Kidney epithelial cell (primary cell): ENCODE results near the gene MED20. TPM values are rescaled to one million over a fixed set of nuclear protein-coding genes. Genes with fewer than 3 reads are reported as not detected.

Experiments
- DNase-seq: peaks from one replicate; pipeline ENCODE4 v3.0.0-alpha.2; 2010; ENCODE audit warnings: low read depth
- H3K27me3 ChIP-seq: 2 replicates; pipeline ENCODE4 v1.6.0; 2011; ENCODE audit warnings: low read length; ENCODE audit not compliant: control insufficient read depth, insufficient read depth
- H3K36me3 ChIP-seq: 2 replicates; pipeline ENCODE4 v1.5.1; 2011; ENCODE audit warnings: low read length; ENCODE audit not compliant: control insufficient read depth, insufficient read depth
- H3K4me3 ChIP-seq: 2 replicates; pipeline ENCODE4 v1.5.1; 2011; ENCODE audit warnings: low read depth, mild to moderate bottlenecking, control low read depth, low read length
- total RNA-seq: library from RNA; depleted of rRNA; stranded (reverse); fragments of >200 nt; gene quantifications from 2 replicates; pipeline ENCODE4 v1.2.3, GENCODE V29; 2015
- TF ChIP-seq, protein P1 (sequence below): IDR thresholded peaks from 2 replicates; pipeline ENCODE4 v1.5.1; 2011; ENCODE audit warnings: mild to moderate bottlenecking, moderate library complexity, low read length, control low read depth, inconsistent platforms; ENCODE audit not compliant: insufficient read depth, poor library complexity, severe bottlenecking

The MED20 gene
- total RNA-seq, 1 donor from 2014 or later = 21.5 TPM

DNA sequence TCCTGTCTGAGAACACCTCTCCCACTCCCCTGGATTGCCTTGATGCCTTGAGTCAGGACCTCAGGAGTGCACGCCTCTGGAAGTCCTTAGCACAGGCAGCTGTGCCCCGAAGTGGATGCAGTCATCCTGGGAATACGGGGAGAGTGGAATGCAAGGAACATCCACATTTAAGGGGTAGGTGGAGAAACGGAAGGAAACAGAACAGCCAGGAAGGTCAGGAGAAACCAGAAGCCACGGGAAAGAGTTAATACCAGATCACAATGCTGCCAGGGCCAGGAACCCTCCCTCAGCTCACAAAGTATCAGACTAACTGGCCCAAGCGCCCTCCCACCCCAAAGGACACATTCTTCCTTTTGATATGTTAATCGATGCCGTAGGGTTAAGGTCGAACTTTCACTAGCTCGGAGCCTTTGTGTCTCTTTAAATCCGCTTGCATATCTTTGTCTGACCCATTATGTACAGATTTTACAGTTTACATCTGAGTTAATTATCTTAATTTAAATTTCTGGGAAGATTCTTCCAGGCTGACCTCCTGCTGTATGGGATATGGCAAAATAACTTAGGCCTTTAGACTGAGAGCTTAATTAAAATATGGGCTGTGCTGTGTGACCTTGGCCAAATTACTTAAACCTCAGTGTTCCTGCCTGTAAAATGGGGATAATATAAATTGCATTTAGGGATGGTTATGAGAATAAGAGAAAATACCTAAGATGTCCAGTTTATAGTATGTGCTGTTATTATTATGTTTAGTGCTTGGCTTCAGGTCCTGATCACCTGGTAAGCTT is 44.7 kb upstream of the MED20 start:
- TF ChIP-seq, protein P1, sequence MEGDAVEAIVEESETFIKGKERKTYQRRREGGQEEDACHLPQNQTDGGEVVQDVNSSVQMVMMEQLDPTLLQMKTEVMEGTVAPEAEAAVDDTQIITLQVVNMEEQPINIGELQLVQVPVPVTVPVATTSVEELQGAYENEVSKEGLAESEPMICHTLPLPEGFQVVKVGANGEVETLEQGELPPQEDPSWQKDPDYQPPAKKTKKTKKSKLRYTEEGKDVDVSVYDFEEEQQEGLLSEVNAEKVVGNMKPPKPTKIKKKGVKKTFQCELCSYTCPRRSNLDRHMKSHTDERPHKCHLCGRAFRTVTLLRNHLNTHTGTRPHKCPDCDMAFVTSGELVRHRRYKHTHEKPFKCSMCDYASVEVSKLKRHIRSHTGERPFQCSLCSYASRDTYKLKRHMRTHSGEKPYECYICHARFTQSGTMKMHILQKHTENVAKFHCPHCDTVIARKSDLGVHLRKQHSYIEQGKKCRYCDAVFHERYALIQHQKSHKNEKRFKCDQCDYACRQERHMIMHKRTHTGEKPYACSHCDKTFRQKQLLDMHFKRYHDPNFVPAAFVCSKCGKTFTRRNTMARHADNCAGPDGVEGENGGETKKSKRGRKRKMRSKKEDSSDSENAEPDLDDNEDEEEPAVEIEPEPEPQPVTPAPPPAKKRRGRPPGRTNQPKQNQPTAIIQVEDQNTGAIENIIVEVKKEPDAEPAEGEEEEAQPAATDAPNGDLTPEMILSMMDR = no peak
- H3K27me3 ChIP-seq = no peaks in the 10 kb centered on the region
- H3K36me3 ChIP-seq = no peaks in the 10 kb centered on the region
- no peak for DNase-seq
- no peak overlapping the region for H3K4me3 ChIP-seq

DNA sequence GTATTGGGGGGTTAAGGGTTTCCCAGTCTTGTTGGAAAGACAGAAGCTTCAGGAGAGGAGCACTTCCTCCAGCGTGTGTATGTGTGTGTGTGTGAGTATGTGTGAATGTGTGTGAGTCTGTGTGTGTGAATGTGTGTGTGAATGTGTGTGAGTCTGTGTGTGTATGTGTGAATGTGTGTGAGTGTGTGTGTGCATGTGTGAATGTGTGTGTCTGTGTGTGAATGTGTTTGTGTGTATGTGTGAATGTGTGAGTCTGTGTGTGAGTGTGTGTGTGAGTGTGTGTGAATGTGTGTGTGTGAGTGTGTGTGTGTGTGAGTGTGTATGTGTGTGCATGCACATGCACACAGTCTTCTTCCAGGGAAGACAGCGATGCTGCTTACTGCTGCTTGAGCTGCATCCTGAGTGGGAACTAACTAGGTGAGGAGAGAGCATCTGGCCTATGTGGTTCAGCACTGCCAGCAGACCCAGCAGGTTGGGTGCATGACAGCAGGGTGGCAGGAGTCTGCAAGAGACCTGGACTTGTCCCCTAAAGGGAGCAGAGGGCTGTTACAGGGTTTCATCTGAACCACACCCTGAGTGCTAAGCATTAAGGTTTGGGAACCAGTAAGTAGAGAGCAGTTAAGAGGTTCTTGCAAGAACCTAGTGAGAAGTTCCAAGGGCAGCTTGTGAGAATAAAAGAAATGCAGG is 43.4 kb upstream of the MED20 start:
- Histone ChIP-seq H3K4me3 (no peak overlapping the region), H3K36me3 (no peaks in the 10 kb centered on the region), H3K27me3 (no peaks in the 10 kb centered on the region)
- no peak for DNase-seq
- TF ChIP-seq, protein P1 = no peak

DNA sequence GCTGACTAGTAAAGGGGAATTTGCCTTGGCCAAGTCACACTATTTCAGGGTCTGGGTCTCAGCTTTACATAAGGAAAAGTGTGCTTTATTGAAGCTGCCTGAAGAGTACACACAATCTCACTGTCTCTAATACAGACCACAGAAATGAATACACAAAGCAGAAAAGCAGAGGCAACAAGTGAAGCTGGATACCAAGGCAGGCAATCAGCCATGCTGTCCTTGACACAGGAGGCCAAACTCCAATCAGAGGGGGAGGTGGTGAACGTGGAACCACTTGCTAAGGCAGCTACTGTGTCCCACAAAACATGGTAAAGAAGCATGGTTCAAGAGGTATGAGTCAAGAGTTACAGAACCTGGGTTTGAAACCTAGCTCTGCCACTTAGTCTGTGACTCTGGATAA is 42.4 kb upstream of the MED20 start:
- Histone ChIP-seq H3K36me3 (no peaks in the 10 kb centered on the region), H3K27me3 (no peaks in the 10 kb centered on the region), H3K4me3 (no peak overlapping the region)
- TF ChIP-seq, protein P1 = no peak
- DNase-seq = no peak

DNA sequence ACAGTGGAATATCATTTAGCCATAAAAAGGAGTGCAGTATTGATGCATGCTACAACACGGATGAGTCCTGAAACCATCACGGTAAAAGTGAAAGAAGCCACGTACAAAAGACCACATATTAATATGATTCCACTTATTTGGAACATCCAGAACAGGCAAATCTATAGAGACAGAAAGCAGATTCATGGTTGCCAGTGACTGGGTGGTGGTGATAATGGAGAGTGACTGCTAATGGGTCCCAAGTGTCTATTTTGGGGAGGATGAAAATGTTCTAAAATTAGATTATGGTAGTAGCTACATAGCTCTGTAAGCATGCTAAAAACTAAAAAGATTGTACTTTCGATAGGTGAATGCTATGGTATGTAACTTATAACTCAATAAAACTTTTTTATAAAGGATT is 39.1 kb upstream of the MED20 start:
- no peaks in the 10 kb centered on the region for H3K27me3 ChIP-seq
- DNase-seq = no peak
- TF ChIP-seq, protein P1 = no peak
- H3K4me3 ChIP-seq = no peak overlapping the region
- no peaks in the 10 kb centered on the region for H3K36me3 ChIP-seq

DNA sequence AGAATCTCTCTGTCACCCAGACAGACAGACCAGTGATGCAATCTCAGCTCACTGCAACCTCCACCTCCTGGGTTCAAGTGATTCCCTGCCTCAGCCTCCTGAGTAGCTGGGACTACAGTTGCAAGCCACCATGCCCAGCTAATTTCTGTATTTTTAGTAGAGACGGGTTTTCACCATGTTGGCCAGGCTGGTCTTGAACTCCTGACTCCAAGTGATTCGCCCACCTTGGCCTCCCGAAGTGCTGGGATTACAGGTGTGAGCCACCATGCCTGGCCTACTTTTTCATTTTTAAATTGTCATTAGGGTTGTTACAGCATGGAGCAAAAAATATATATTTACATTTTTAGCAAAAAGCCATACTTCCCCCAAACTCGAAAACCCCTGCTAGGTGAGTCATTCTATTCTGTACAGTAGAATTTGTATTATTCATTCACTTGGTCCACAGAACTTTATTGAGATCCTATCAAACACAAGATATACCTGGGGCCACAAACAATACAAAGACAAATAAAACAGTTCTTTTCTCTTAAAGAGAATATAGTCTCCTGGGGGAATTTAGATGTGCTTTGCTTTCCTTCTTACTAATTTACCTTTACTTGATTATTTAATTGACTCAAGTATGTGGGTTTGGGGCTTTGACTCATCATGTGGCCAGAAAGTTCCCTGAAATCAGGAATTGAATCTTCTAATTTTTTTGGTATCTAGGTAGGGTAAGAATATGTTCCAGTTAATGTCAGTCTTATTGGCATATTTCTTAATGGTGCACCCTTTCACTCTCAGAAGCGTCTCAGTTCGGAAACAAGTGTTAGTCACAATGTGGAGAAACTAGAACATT is 37.3 kb upstream of the MED20 start:
- DNase-seq = no peak
- Histone ChIP-seq H3K36me3 (no peaks in the 10 kb centered on the region), H3K27me3 (no peaks in the 10 kb centered on the region), H3K4me3 (no peak overlapping the region)
- TF ChIP-seq, protein P1 = no peak
